ENCODE data around the gene SNIP1.

DNA sequence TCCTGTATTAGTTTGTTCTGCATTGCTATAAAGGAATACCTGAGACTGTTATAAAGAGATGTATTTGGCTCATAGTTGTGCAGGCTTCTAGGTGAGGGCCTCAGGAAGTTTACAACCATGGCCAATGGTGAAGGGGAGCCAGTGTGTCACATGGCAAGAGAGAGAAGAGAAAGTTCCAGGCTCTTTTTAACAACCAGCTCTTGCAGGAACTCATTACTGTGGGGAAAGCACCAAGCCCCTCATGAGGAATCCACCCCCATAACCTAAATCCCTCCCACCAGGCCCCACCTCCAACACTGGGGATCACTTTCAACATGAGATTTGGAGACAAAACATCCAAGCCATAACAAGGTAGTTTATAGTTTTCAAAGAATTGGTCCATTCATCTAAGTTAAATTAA, 34.5 kb downstream of the SNIP1 start:
- no peak for TF ChIP-seq CTCF (IDR thresholded peaks at IDR 0.05; ENCODE audit: poor library complexity)
- no peak for TF ChIP-seq EZH2 (IDR thresholded peaks at IDR 0.05; ENCODE audit: borderline replicate concordance)
- no peak for TF ChIP-seq EZH2phosphoT487 (IDR thresholded peaks at IDR 0.05; ENCODE audit: low read depth, severe bottlenecking, unreplicated experiment)

Data from hepatocyte (in vitro differentiated cells).